GM19455 (cell line): ENCODE measurements around the gene FGFR2.

Experiments used
- ATAC-seq: cut with Tn5 transposase; IDR thresholded peaks from one replicate; pipeline ENCODE4 v1.9.1; 2021; ENCODE audit not compliant: unreplicated experiment

The FGFR2 gene

GRCh38 chr10:121610798-121611323, 12.6 kb upstream of the FGFR2 start:
- no peak for ATAC-seq

DNA sequence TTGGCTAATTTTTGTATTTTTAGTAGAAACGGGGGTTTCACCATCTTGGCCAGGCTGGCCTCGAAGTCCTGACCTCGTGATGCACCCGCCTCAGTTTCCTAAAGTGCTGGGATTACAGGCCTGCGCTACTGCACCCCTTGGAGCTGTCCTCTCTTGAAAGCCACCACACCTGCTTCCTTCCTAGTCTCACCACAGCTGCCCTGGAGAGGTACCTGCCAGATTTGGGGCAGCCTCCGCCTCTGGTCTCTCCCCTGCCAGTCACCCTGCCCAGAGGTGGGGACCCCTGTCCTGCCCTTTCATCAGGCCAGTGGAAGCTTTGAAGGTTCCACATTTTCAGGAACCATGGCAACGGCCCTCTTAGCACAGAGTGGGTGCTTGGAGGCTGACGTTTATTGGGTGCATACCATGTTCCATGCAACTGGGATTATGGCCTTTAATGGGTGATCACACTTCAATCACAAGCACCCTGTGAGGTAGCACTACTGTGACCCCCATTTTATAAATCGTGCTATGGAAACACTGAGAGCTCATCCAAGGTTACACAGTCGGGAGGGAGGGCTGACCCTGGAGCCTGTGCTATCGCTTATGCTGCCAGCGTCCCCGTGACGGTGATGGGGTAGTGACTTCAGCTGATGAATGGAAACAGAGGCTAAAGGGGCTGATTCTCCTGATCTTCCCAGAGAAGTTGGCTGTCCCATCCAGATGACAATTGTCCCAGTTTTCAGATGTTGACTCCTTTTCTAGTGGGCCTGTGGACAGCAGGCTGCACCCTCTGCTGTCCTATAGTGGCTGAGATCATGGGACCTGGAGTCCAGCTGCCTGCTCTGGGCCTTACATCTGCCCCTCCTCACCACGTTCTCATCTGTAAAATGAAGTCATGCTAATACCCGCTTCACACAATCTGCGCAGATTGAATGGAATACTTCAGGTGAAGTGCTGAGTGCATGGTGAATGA, 11.5 kb upstream of the FGFR2 start:
- no peak for ATAC-seq

- no peak for ATAC-seq
Measured at GRCh38 chr10:121608469-121609190, 10.4 kb upstream of the FGFR2 start.

DNA sequence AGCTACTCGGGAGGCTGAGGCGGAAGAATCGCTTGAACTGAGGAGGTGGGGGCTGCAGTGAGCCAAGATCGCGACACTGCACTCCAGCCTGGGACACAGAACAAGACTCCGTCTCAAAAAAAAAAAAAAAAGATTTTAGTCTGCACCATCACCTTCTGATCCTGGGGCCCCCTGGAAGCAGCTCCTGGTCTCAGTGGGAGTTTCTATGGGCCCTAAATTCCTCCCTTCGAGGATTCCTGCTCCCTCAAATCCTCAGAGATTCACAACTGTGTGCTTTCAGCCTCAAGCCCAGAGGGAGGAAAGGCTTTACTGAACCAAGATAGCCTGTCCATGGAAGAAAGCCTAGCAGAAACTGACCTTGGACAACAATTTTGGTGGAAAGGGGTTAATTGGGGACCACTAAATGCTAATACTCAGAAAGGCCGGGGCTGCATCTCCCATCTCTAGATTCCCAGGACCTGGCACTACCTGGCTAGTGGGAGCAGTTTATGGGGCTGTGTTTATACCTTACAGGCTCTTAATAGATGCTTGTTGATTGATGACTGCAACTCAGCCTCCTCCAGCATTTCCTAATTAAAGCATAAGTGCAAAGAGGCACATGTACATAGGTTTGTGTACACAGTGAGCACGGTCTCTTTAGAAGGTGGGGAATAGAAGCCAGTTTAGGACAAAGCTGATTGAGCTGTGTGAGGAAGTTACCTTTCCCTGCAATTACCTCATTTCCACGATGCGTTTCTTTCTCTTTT, 9.2 kb upstream of the FGFR2 start:
- no peak for ATAC-seq

GRCh38 chr10:121605708-121606107, 7.5 kb upstream of the FGFR2 start:
- no peak for ATAC-seq

DNA sequence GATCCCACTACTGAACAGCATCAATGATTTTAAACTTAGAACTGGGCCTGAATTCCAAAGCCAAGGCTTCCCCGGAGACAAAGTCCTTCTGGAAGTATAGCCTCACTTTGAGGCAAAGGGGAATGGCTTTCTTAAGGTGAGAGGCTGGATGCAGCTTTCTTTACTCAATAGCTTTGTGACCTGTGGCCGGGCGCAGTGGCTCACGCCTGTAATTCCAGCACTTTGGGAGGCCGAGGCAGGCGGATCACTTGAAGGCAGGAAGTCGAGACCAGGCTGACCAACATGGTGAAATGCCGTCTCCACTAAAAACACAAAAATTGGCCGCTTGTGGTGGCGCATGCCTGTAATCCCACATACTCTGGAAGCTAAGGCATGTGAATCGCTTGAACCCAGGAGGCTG, 3.2 kb upstream of the FGFR2 start:
- no peak for ATAC-seq

- ATAC-seq, result no peak
Measured at GRCh38 chr10:121600611-121601010, 2.4 kb upstream of the FGFR2 start.

DNA sequence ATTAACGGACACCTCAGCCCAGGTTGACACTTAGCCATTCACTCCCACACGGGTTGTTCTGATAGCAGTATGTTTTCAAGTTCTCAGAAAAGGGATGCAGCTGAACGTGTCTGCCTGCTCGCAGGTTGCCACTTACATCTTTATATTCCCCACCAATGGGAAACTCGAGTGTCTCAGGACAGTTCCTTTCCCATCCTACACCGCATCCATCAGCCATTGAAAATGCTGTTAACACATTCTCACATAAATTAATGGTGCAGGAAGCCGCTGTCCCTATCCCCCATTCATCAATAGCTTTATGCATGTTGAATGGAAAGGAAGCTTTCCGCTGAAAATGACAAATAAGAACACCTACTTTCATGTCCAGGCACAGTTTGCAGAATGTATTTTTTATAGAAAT, 1.7 kb upstream of the FGFR2 start:
- no peak for ATAC-seq

GRCh38 chr10:121597504-121598262, 561 bp downstream of the FGFR2 start:
- ATAC-seq, result no peak

DNA sequence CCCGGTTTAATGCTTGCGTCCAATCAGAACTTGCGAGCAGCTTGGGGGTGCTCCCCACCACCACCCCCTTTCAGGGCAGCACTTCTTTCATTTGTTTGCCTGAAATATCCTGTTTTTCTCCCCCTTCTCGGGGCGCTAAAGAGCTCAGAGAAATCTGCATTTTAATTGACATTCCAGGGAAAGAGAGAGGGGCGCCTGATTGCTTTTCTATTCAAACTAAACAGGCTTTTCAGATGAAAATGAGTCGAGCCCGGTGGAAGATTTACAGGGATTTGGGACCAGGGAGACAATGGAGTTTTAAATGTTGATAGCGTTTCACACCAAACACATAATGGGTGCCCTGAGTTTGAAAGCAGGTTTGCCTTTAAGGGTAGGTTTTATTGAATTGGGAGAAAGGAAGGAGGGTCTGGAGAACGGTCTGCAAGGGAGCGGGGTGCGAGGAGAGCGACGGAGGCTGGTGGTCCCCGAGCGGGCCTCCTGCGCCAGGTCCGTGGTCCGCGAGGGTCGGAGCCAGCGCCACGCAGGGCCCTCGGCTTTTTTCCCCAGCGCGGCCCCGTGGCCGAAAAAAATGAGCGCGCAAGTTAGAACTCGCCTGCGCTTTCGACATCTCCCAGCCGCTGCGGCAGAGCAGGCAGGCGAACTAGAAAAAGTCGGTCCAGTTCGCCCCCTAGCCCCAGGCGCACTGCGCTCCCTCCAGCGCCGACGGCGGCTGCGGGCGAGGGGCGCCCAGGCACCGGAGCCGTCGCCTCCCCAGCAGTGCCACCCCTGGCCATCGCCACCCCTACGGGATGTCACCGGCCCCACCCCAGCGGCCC, 1.3 kb downstream of the FGFR2 start:
- no peak for ATAC-seq

GRCh38 chr10:121595806-121596688, 2.2 kb downstream of the FGFR2 start:
- ATAC-seq, result no peak

GRCh38 chr10:121595351-121595805, 2.9 kb downstream of the FGFR2 start:
- ATAC-seq, result no peak

GRCh38 chr10:121594623-121595350, 3.5 kb downstream of the FGFR2 start:
- no peak for ATAC-seq

GRCh38 chr10:121594076-121594475, 4.2 kb downstream of the FGFR2 start:
- no peak for ATAC-seq

GRCh38 chr10:121593281-121594075, 4.8 kb downstream of the FGFR2 start:
- no peak for ATAC-seq

DNA sequence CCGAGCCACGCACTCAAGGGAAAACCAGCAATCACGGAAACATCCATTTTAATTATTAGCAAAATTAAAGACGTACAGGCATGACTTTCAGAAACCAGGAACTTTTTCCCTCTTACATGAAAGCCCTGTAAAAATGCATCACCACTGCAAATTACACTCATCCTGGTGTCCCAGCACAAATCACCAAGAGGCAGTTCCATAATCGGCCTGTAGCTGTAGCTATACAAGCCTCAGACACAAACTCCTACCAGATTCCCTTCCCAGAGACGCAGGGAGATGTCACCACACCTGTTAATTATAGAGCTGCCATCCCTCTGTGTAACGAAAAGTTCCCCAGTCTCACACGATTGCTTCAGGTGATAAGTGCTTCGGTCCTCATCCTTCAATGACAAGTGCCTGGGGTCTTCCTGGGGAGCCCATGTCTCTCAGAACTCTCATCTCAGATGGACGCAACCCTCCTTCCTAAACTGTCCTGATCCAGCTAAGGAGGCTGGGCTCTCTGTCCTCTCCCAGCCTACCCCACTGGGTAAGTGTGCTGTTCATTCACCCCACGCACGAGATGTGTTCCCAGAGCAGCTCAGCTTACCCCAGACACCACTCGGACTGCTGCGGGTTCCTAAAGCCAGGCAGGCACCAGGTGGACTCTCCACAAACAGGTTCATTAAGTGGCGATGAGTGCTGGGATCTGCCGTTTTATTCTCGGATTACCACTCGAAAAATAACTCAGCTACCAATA, 5.9 kb downstream of the FGFR2 start:
- no peak for ATAC-seq
